Stimulated activated CD8-positive, alpha-beta memory T cell treated with anti-CD3 and anti-CD28 coated beads, Interleukin-2, amount 100 ng/mL, for 48 hours (primary cell): Measurements from ENCODE around the gene KRI1.
A peak's percentile ranks its signal among the peaks of the same experiment; 100 is the strongest.
"Not testable (repeated sequence)": the region's sequence is repeated elsewhere in the genome, so short reads cannot be mapped to it uniquely, and the experiment has no call there.

Experiments
- DNase-seq, 2 donors: peaks; one replicate each; pipeline ENCODE4 v3.0.0-alpha.2; 2020; ENCODE audit warnings: low read depth in 2 of 2

The KRI1 gene

GRCh38 chr19:10575011-10575716 is 9.4 kb upstream of the KRI1 start:
- DNase-seq, result no peak

GRCh38 chr19:10574462-10574861 is 8.7 kb upstream of the KRI1 start:
- DNase-seq, result no peak

GRCh38 chr19:10573793-10574192 is 8.0 kb upstream of the KRI1 start:
- DNase-seq, result not testable (repeated sequence)

GRCh38 chr19:10568826-10569651 is 3.2 kb upstream of the KRI1 start, which contains the start of gene CDKN2D:
Gene CDKN2D, minus strand, starts transcription at chr19:10568979. Its CDS starts 326 bp downstream, at chr19:10568653.
- DNase-seq, result peak; percentile 100

- peak; percentile 51 to 55 for DNase-seq
These were observed 2.4 kb upstream of the KRI1 start for GRCh38 chr19:10568062-10568825.

GRCh38 chr19:10567656-10568055 is 1.8 kb upstream of the KRI1 start:
- DNase-seq, result no peak

- no peak for DNase-seq
These were observed 1.0 kb upstream of the KRI1 start for GRCh38 chr19:10566658-10567410.

- no peak for DNase-seq
These were observed 523 bp upstream of the KRI1 start for GRCh38 chr19:10566408-10566657.

GRCh38 chr19:10565028-10565566 is 713 bp downstream of the KRI1 start:
- no peak for DNase-seq

- no peak for DNase-seq
These were observed 3.2 kb downstream of the KRI1 start for GRCh38 chr19:10562609-10563008.

GRCh38 chr19:10560154-10560553 is 5.7 kb downstream of the KRI1 start:
- DNase-seq, result no peak

GRCh38 chr19:10557603-10558197 is 8.1 kb downstream of the KRI1 start:
- no peak for DNase-seq

- no peak for DNase-seq
These were observed 10.2 kb downstream of the KRI1 start for GRCh38 chr19:10555610-10555973.

- DNase-seq, result no peak
These were observed 10.8 kb downstream of the KRI1 start for GRCh38 chr19:10554760-10555609.

- DNase-seq, result no peak
These were observed 11.8 kb downstream of the KRI1 start for GRCh38 chr19:10553943-10554381.

- DNase-seq, result no peak
These were observed 12.6 kb downstream of the KRI1 start for GRCh38 chr19:10553087-10553667.

- no peak for DNase-seq
These were observed 13.2 kb downstream of the KRI1 start for GRCh38 chr19:10552510-10553053.

- DNase-seq, result no peak
These were observed 14.0 kb downstream of the KRI1 start for GRCh38 chr19:10551698-10552301.

- DNase-seq, result not testable (repeated sequence)
These were observed 14.8 kb downstream of the KRI1 start for GRCh38 chr19:10551006-10551405.
